Measurements from ENCODE around the gene FBLN7. TPM values are rescaled to one million over a fixed set of nuclear protein-coding genes. Genes with fewer than 3 reads are reported as not detected.

Gene FBLN7
- total RNA-seq = 0.96 TPM in 1 of 2 replicates, not detected in the other

GRCh38 chr2:112138159-112139032 is at the start of gene FBLN7:
Gene FBLN7, plus strand, starts transcription at chr2:112138385. Its CDS starts 271 bp downstream, at chr2:112138656.

Other genes starting within 250 kb of the FBLN7 start
- 1.5 and 2.2 TPM in 2 replicates for gene MERTK, start 239.8 kb upstream of the FBLN7 start, total RNA-seq
- 32.0 and 36.4 TPM in 2 replicates for gene TMEM87B, start 83.1 kb upstream of the FBLN7 start, total RNA-seq
- gene ZC3H8, start 116.7 kb downstream of the FBLN7 start, total RNA-seq = 3.4 and 7.2 TPM in 2 replicates
- gene ZC3H6, start 137.2 kb downstream of the FBLN7 start, total RNA-seq = 1.9 and 9.8 TPM in 2 replicates